Ascending aorta (tissue), 2 donors: Measurements from ENCODE around the gene MCRIP1. TPM values are rescaled to one million over a fixed set of nuclear protein-coding genes. Genes with fewer than 3 reads are reported as not detected.

Source experiments
- DNase-seq, 2 donors: peaks; one replicate each; pipeline ENCODE4 v3.0.0-alpha.2; 2019; ENCODE audit warnings: low spot score in 2 of 2
- H3K27ac ChIP-seq, 2 donors: fragments of 200-600 bp; sonication (generic); one replicate each; pipeline ENCODE4 v1.5.1; 2016 to 2017; ENCODE audit warnings: mild to moderate bottlenecking in 1 of 2
- H3K27me3 ChIP-seq: fragments of 200-600 bp; sonication (generic); one replicate; pipeline ENCODE4 v1.5.1; 2017
- H3K36me3 ChIP-seq, 2 donors: fragments of 200-600 bp; sonication (generic); one replicate each; pipeline ENCODE4 v1.5.1; 2016
- H3K4me1 ChIP-seq, 2 donors: fragments of 200-600 bp; sonication (generic); one replicate each; pipeline ENCODE4 v1.5.1; 2016 to 2017; ENCODE audit warnings: mild to moderate bottlenecking in 1 of 2
- H3K4me3 ChIP-seq, 2 donors: fragments of 200-600 bp; sonication (generic); one replicate each; pipeline ENCODE4 v1.5.1; 2016 to 2017; ENCODE audit warnings: mild to moderate bottlenecking in 1 of 2
- H3K9me3 ChIP-seq, 2 donors: fragments of 200-600 bp; sonication (generic); one replicate each; pipeline ENCODE4 v1.5.1; 2016
- CTCF ChIP-seq, 3 experiments: fragments of 200-600 bp in 2 of 3; fragments of 450-650 bp in 1 of 3; sonication (generic) in 2 of 3; IDR thresholded peaks; one replicate each; pipeline ENCODE4 v1.5.1; 2016 to 2019; ENCODE audit warnings: antibody characterized with exemption in 3 of 3, mild to moderate bottlenecking in 1 of 3, moderate library complexity in 1 of 3
- intact Hi-C: fragments of 100-400 bp; cut with DNase I; formaldehyde crosslinking; loops from one replicate; pipeline ENCODE4 v1.15.1; 2023
- total RNA-seq: library from RNA; depleted of rRNA; stranded (reverse); fragments of >200 nt; gene quantifications from one replicate; pipeline ENCODE4 v1.1.0, GENCODE V29; 2016

MCRIP1 gene
- 149 TPM for total RNA-seq

GRCh38 chr17:81833160-81833920 lies at the start of gene MCRIP1:
Gene MCRIP1, minus strand, starts transcription at chr17:81833291. Its CDS starts 8,785 bp downstream, at chr17:81824506.
- no peak for TF ChIP-seq CTCF (IDR thresholded peaks at IDR 0.05)
- peak; percentile 77 to 97 for DNase-seq
- Histone ChIP-seq H3K27ac (peak within 1 kb of the TSS; percentile 91 to 94), H3K4me1 (peaks cover 16 to 22% of the 10 kb centered on the region in 2 donors), H3K27me3 (no peaks in the 10 kb centered on the region), H3K4me3 (peak within 1 kb of the TSS; percentile 92 to 94), H3K9me3 (no peaks in the 10 kb centered on the region), H3K36me3 (no peaks in the 10 kb centered on the region)
- intact Hi-C loops: loop anchor here (5.0 kb wide), 1 partner anchor 39 kb away; the partner anchor contains the start of gene ARHGDIA

GRCh38 chr17:81879121-81879520 lies 46.0 kb upstream of the MCRIP1 start:
- Histone ChIP-seq H3K4me3 (no peak overlapping the region), H3K36me3 (peaks cover 15 to 24% of the 10 kb centered on the region in 2 donors), H3K27ac (no peak overlapping the region), H3K4me1 (no peaks in the 10 kb centered on the region), H3K9me3 (no peaks in the 10 kb centered on the region), H3K27me3 (no peaks in the 10 kb centered on the region)
- intact Hi-C loops: no loop called here
- TF ChIP-seq CTCF (IDR thresholded peaks at IDR 0.05): no peak
- no peak for DNase-seq

GRCh38 chr17:81878294-81878693 lies 45.2 kb upstream of the MCRIP1 start:
- Histone ChIP-seq H3K27me3 (no peaks in the 10 kb centered on the region), H3K4me1 (no peaks in the 10 kb centered on the region), H3K9me3 (no peaks in the 10 kb centered on the region), H3K4me3 (no peak overlapping the region), H3K27ac (no peak overlapping the region), H3K36me3 (peaks cover 15 to 23% of the 10 kb centered on the region in 2 donors)
- intact Hi-C loops: no loop called here
- no peak for TF ChIP-seq CTCF (IDR thresholded peaks at IDR 0.05)
- no peak for DNase-seq

GRCh38 chr17:81877569-81877968 lies 44.5 kb upstream of the MCRIP1 start:
- intact Hi-C loops: no loop called here
- H3K27me3 ChIP-seq: no peaks in the 10 kb centered on the region
- H3K9me3 ChIP-seq: no peaks in the 10 kb centered on the region
- peaks cover 15 to 16% of the 10 kb centered on the region in 2 donors for H3K36me3 ChIP-seq
- no peak overlapping the region for H3K27ac ChIP-seq
- DNase-seq: no peak
- no peak overlapping the region for H3K4me3 ChIP-seq
- TF ChIP-seq CTCF (IDR thresholded peaks at IDR 0.05): no peak
- H3K4me1 ChIP-seq: peaks cover 0 to 3% of the 10 kb centered on the region in 2 donors

GRCh38 chr17:81871387-81872230 lies 38.5 kb upstream of the MCRIP1 start:
- Histone ChIP-seq H3K4me1 (peaks cover 18 to 32% of the 10 kb centered on the region in 2 donors), H3K4me3 (peak overlapping the region; percentile 83 to 95), H3K36me3 (peaks cover 22 to 26% of the 10 kb centered on the region in 2 donors), H3K27ac (peak overlapping the region; percentile 96 to 99), H3K9me3 (no peaks in the 10 kb centered on the region), H3K27me3 (no peaks in the 10 kb centered on the region)
- intact Hi-C loops: loop anchor here (1.0 to 5.0 kb wide), 5 partner anchors 11 to 151 kb away; partner anchors contain the start of genes ALYREF, ANAPC11, CENPX and LRRC45
- TF ChIP-seq CTCF (IDR thresholded peaks at IDR 0.05): peak; percentile 27 to 53 (median 53)
- DNase-seq: peak; percentile 74 to 96
